GM18511 (cell line): ENCODE data around the gene POP5.

Experiments
- ATAC-seq: cut with Tn5 transposase; IDR thresholded peaks from one replicate; pipeline ENCODE4 v1.9.1; 2021; ENCODE audit warnings: mild to moderate bottlenecking, moderate library complexity; ENCODE audit not compliant: unreplicated experiment

The POP5 gene

GRCh38 chr12:120590741-120591407, 9.7 kb upstream of the POP5 start:
- no peak for ATAC-seq

GRCh38 chr12:120588948-120589930, 8.0 kb upstream of the POP5 start:
- no peak for ATAC-seq

GRCh38 chr12:120588371-120588770, 7.2 kb upstream of the POP5 start:
- ATAC-seq, result no peak

DNA sequence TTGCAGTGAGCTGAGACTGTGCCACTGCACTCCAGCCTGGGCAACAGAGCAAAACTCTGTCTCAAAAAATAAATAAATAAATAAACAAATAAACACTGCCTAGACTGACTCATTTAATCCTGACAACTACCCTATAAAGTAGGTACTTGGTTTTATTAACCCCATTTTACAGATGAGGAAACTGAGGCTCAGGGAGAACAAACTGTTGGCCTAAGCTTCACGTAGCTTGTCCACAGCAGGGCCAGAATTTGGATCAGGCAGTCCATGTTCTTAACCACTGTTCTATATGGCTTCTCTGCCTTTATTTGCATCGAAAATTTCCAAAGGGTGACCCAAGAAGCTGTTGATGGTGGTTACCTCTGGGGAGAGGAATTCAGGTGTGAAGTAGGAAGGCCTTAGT, 5.7 kb upstream of the POP5 start:
- no peak for ATAC-seq

DNA sequence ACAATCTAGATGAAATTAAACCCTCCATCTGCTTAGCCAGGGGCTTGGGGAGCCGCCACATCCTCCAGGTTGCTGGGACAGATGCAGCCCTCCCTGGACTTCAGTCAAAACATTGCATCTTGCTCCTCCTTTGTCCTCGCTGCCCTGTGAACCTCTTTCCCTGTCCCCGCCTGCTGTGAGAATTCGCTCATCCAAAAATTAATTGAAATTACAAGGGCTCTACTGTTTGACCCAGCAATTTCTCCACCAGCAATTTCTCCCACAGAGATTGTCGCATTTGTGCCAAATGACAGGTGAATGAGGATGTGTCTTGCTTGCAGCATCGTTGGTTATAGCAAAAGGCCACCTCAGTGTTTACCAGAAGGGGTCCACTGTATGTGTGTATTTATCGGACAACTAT, 5.0 kb upstream of the POP5 start:
- no peak for ATAC-seq

- ATAC-seq, result no peak
Observed at GRCh38 chr12:120584343-120585149, 3.3 kb upstream of the POP5 start.

GRCh38 chr12:120583478-120584030, 2.4 kb upstream of the POP5 start:
- ATAC-seq, result no peak

- ATAC-seq, result no peak
Observed at GRCh38 chr12:120581998-120582397, 796 bp upstream of the POP5 start.

DNA sequence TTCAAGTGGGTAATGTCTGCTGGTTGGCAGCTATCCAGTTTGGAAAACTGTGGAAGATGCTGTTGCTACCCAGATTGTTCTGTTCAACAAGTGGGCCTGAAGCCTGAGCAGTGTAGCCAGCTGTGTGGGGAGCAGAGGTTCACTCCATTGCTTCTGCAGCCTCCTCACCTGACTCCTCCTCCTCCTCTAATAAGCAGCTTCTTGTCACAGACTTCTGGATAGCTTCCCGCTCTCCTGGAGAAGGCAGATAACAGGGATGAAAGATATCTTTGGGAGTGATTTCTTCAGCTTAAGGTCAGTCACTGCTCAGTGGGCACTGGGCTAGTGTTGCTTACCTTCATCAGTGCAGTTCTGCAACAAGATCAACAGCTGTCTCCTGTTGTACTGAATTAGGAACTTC, 2.0 kb downstream of the POP5 start:
- ATAC-seq, result no peak

- no peak for ATAC-seq
Observed at GRCh38 chr12:120574106-120574505, 7.1 kb downstream of the POP5 start.

- ATAC-seq, result no peak
Observed at GRCh38 chr12:120573560-120573959, 7.6 kb downstream of the POP5 start.

- no peak for ATAC-seq
Observed at GRCh38 chr12:120571299-120571698, 9.9 kb downstream of the POP5 start.

- ATAC-seq, result no peak
Observed at GRCh38 chr12:120563495-120563894, 17.7 kb downstream of the POP5 start.

- no peak for ATAC-seq
Observed at GRCh38 chr12:120562906-120563305, 18.3 kb downstream of the POP5 start.

DNA sequence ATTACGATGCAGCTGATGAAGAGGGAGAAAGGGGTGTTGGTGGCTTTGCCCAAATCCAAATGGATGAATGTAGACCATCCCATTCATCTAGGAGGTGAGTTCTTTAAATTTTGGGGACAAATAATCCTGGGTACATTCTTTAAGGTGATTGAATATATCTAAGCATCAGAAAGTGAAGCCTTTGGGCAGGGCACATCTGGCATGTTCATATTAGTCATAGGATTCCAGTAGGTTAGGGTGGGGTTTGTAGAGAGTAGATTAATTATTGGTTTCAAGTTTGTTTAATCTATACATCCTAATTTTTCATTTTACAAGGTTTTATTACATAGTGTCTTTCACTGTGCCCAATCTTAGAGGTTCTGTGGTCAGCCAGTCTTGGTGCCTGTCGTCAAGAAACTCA, 23.6 kb downstream of the POP5 start:
- no peak for ATAC-seq

DNA sequence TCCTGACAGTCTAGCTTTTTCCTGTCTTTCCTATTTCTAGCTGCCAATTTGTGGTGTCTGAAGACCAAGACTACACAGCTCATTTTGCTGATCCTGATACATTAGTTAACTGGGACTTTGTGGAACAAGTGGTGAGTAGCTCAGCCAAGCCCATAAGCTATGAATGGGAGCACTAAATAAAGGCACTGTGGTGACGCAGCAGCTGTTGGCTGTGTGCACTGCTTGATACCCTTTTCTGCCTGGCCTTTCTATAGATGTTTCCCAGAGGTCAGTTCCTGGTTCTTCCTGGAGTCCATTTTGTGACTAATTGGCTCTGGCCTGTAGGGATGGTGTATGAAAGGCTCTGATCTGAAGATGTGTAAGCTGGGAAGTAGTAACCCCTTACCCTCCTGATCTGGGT, 26.5 kb downstream of the POP5 start:
- no peak for ATAC-seq

- ATAC-seq, result no peak
Observed at GRCh38 chr12:120546050-120546386, 35.2 kb downstream of the POP5 start.

DNA sequence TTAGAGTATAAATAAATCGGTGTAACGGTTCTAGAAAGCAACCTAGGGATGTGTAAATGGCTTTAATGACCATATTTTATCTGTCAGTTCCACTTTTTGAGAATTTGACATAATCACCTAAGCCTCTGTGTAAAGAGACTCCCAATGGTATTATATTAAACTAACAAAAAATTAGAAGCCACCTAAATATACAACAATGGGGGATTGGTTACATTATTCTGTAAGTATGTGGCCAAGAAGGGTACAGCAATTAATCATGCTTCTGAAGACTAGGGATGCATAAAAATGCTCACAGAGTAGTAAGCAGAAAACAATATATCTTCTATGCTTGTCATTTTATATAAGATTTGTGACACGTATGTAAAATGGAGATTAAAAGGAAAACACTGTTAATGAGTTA, 36.5 kb downstream of the POP5 start:
- ATAC-seq, result no peak

GRCh38 chr12:120542166-120542565, 39.0 kb downstream of the POP5 start:
- ATAC-seq, result no peak

DNA sequence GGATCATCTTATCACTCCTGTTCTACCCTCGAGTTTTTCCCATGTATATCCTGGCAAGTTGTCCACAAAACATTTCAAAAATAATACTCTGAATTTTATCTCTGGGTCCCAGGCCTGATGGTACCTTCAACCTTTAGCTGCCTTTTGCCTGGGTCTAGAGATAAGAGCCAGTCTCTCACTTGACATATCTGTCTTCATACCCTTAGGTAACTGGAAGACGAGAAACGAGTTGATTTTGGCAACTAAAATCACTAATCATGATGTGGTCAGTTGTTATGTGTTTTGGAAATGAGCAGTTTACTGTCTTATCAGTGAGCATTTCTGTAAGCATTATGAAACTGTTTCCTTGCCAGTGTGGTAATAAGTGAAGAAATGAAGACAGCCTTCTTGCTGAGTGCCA, 40.8 kb downstream of the POP5 start:
- no peak for ATAC-seq

- ATAC-seq, result no peak
Observed at GRCh38 chr12:120539303-120539702, 41.9 kb downstream of the POP5 start.
